Motor neuron (in vitro differentiated cells): ENCODE results near the gene RASL11A. TPM values are rescaled to one million over a fixed set of nuclear protein-coding genes. Genes with fewer than 3 reads are reported as not detected.
"Not testable (repeated sequence)": the region's sequence is repeated elsewhere in the genome, so short reads cannot be mapped to it uniquely, and the experiment has no call there.

ENCODE experiments used
- ATAC-seq, 8 experiments: fragments of 200-7000 bp; cut with Tn5 transposase; replicated peaks in 6 of 8; 2 replicates each; pipeline ENCODE4 v1.8.0; 2021; ENCODE audit warnings: mild to moderate bottlenecking in 8 of 8, moderate library complexity in 8 of 8
- H3K27ac ChIP-seq, 2 donors: fragments of 250-450 bp; sonication (Bioruptor Pico); 2 replicates each; pipeline ENCODE4 v1.9.0; 2021; ENCODE audit warnings: antibody characterized with exemption in 2 of 2, mild to moderate bottlenecking in 2 of 2, moderate library complexity in 1 of 2
- H3K4me1 ChIP-seq, 2 donors: fragments of 250-450 bp; sonication (Bioruptor Pico); replicated peaks in 1 of 2; 2 replicates each; pipeline ENCODE4 v1.6.1; 2021; ENCODE audit warnings: antibody characterized with exemption in 2 of 2, mild to moderate bottlenecking in 2 of 2, moderate library complexity in 1 of 2
- H3K4me3 ChIP-seq, 5 donors: fragments of 250-450 bp; sonication (Bioruptor Pico); 2 replicates each; pipeline ENCODE4 v1.9.0; 2021; ENCODE audit warnings: antibody characterized with exemption in 5 of 5, mild to moderate bottlenecking in 5 of 5, moderate library complexity in 4 of 5
- WGBS, 10 experiments: fragments of 450-650 bp; shearing (Covaris generic); methylation state at CpG; one replicate each; pipeline ENCODE4 v1.0.0; 2022; 5-methylcytosine and 5-hydroxymethylcytosine counted together
- in situ Hi-C, 9 experiments: fragments of 400-800 bp; cut with MboI; loops; one replicate each; pipeline ENCODE4 v1.15.0; 2021; ENCODE audit warnings: low sequenced_read_pairs in 9 of 9, low pct_unique_long_range_greater_than_20kb in 2 of 9; ENCODE audit not compliant: unreplicated experiment in 9 of 9
- total RNA-seq, 8 experiments: library from RNA; unstranded; fragments of 300-600 nt; gene quantifications; 2 replicates each; pipeline versions ENCODE4 v1.2.3 to v1.2.4, GENCODE V29; 2022

The RASL11A gene
- total RNA-seq: 10 to 100 TPM in 3 of 8 experiments, 1 to 10 TPM in 5; 1.1 to 23.0 (median 3.4) TPM

GRCh38 chr13:27270594-27271520, at the start of gene RASL11A:
Gene RASL11A (plus strand): TSS chr13:27270830. CDS start chr13:27270945, 115 bp downstream.
- peak; percentile 78 to 91 (median 89) for ATAC-seq
- in situ Hi-C loops: no loop called here
- peak within 1 kb of the TSS; percentile 24 to 63 for H3K27ac ChIP-seq
- peak within 1 kb of the TSS; percentile 42 to 73 (median 59) for H3K4me3 ChIP-seq
- 0 to 4% (median 2%) methylated on average over 5 to 47 of the region's 99 CpGs; no CpG with 5 or more reads in 3 of the 10 experiments for WGBS, 10 experiments
- H3K4me1 ChIP-seq: peaks cover 0 to 4% of the 10 kb centered on the region in 2 donors

GRCh38 chr13:27222100-27222499, 48.5 kb upstream of the RASL11A start:
- ATAC-seq, in situ Hi-C loops, H3K4me1 ChIP-seq, H3K27ac ChIP-seq, H3K4me3 ChIP-seq: not testable (repeated sequence)
- WGBS, 10 experiments: 0 to 86% (median 48%) methylated on average over 1 to 2 of the region's 2 CpGs; no CpG with 5 or more reads in 2 of the 10 experiments

GRCh38 chr13:27226991-27227390, 43.6 kb upstream of the RASL11A start:
- WGBS, 10 experiments: 62 to 100% (median 83%) methylated on average over 1 to 2 of the region's 2 CpGs; no CpG with 5 or more reads in 1 of the 10 experiments
- Histone ChIP-seq H3K4me3 (no peak overlapping the region), H3K27ac (no peak overlapping the region), H3K4me1 (no peaks in the 10 kb centered on the region)
- in situ Hi-C loops: no loop called here
- ATAC-seq: no peak

- no peak overlapping the region for H3K4me3 ChIP-seq
- no peak overlapping the region for H3K27ac ChIP-seq
- no peaks in the 10 kb centered on the region for H3K4me1 ChIP-seq
- in situ Hi-C loops: no loop called here
- ATAC-seq: no peak
These were observed 42.5 kb upstream of the RASL11A start for GRCh38 chr13:27228131-27228530.

GRCh38 chr13:27229642-27230041, 41.0 kb upstream of the RASL11A start:
- 83 to 100% (median 95%) methylated on average over 1 to 3 of the region's 3 CpGs; no CpG with 5 or more reads in 1 of the 10 experiments for WGBS, 10 experiments
- no peak overlapping the region for H3K4me3 ChIP-seq
- no peak overlapping the region for H3K27ac ChIP-seq
- ATAC-seq: no peak
- no peaks in the 10 kb centered on the region for H3K4me1 ChIP-seq
- in situ Hi-C loops: no loop called here

- no peak overlapping the region for H3K4me3 ChIP-seq
- WGBS, 10 experiments: 66 to 100% (median 88%) methylated on average over 2 to 4 of the region's 5 CpGs; no CpG with 5 or more reads in 2 of the 10 experiments
- ATAC-seq: no peak
- in situ Hi-C loops: no loop called here
- H3K4me1 ChIP-seq: no peaks in the 10 kb centered on the region
- H3K27ac ChIP-seq: no peak overlapping the region
These were observed 36.7 kb upstream of the RASL11A start for GRCh38 chr13:27233964-27234363.

- peak in 2 of 8 experiments; percentile 46 to 57 for ATAC-seq
- no peaks in the 10 kb centered on the region for H3K4me1 ChIP-seq
- H3K4me3 ChIP-seq: no peak overlapping the region
- no peak overlapping the region for H3K27ac ChIP-seq
- in situ Hi-C loops: no loop called here
- 17 to 90% (median 63%) methylated on average over 1 to 2 of the region's 2 CpGs for WGBS, 10 experiments
These were observed 34.2 kb upstream of the RASL11A start for GRCh38 chr13:27236478-27236877.

GRCh38 chr13:27242702-27243101, 27.9 kb upstream of the RASL11A start:
- WGBS, 10 experiments: 64 to 100% (median 89%) methylated on average over 1 to 4 of the region's 5 CpGs; no CpG with 5 or more reads in 1 of the 10 experiments
- in situ Hi-C loops: no loop called here
- Histone ChIP-seq H3K27ac (no peak overlapping the region), H3K4me1 (no peaks in the 10 kb centered on the region), H3K4me3 (no peak overlapping the region)
- no peak for ATAC-seq

GRCh38 chr13:27245610-27246009, 25.0 kb upstream of the RASL11A start:
- H3K4me1 ChIP-seq: peaks cover 2 to 4% of the 10 kb centered on the region in 2 donors
- H3K27ac ChIP-seq: no peak overlapping the region
- no peak for ATAC-seq
- 38 to 85% (median 66%) methylated on average over 3 to 7 of the region's 7 CpGs for WGBS, 10 experiments
- H3K4me3 ChIP-seq: no peak overlapping the region
- in situ Hi-C loops: no loop called here

GRCh38 chr13:27250833-27251165, 19.8 kb upstream of the RASL11A start:
- peak overlapping the region; percentile 49 to 87 (median 81) for H3K4me3 ChIP-seq
- peak overlapping the region; percentile 100 for H3K27ac ChIP-seq
- in situ Hi-C loops: no loop called here
- peak in 3 of 8 experiments; percentile 2 to 4 (median 2) for ATAC-seq
- peaks cover 9 to 22% of the 10 kb centered on the region in 2 donors for H3K4me1 ChIP-seq
- 0 to 7% (median 1%) methylated on average over 1 to 9 of the region's 9 CpGs; no CpG with 5 or more reads in 1 of the 10 experiments for WGBS, 10 experiments

GRCh38 chr13:27251166-27252091, 19.2 kb upstream of the RASL11A start, which contains the start of gene RPL21:
Gene RPL21 (plus strand): TSS chr13:27251558. CDS start chr13:27253777, 2,219 bp downstream.
- peak; percentile 95 to 99 (median 98) for ATAC-seq
- 0 to 3% (median 0%) methylated on average over 2 to 34 of the region's 69 CpGs for WGBS, 10 experiments
- in situ Hi-C loops: no loop called here
- Histone ChIP-seq H3K4me1 (peaks cover 9 to 22% of the 10 kb centered on the region in 2 donors), H3K4me3 (peak within 1 kb of the TSS; percentile 49 to 87 (median 81)), H3K27ac (peak within 1 kb of the TSS; percentile 100)

- Histone ChIP-seq H3K27ac (no peak overlapping the region), H3K4me1 (peaks cover 9 to 22% of the 10 kb centered on the region in 2 donors), H3K4me3 (peak overlapping the region; percentile 49 to 87 (median 81))
- no peak for ATAC-seq
- in situ Hi-C loops: no loop called here
These were observed 18.2 kb upstream of the RASL11A start for GRCh38 chr13:27252467-27252866.

GRCh38 chr13:27257233-27257568, 13.4 kb upstream of the RASL11A start:
- Histone ChIP-seq H3K27ac (no peak overlapping the region), H3K4me1 (peaks cover 7 to 18% of the 10 kb centered on the region in 2 donors), H3K4me3 (no peak overlapping the region)
- WGBS, 10 experiments: 57 to 100% (median 93%) methylated on average over 1 to 3 of the region's 3 CpGs; no CpG with 5 or more reads in 1 of the 10 experiments
- ATAC-seq: no peak
- in situ Hi-C loops: no loop called here
